ENCODE measurements around the gene TUB. TPM values are rescaled to one million over a fixed set of nuclear protein-coding genes. Genes with fewer than 3 reads are reported as not detected.

Gene TUB
- total and polyA plus RNA-seq, 2 of the 13 experiments (the other 11 are each of a cell fraction or from before 2014, with no cell fraction given) = 4.3 to 5.6 TPM

DNA sequence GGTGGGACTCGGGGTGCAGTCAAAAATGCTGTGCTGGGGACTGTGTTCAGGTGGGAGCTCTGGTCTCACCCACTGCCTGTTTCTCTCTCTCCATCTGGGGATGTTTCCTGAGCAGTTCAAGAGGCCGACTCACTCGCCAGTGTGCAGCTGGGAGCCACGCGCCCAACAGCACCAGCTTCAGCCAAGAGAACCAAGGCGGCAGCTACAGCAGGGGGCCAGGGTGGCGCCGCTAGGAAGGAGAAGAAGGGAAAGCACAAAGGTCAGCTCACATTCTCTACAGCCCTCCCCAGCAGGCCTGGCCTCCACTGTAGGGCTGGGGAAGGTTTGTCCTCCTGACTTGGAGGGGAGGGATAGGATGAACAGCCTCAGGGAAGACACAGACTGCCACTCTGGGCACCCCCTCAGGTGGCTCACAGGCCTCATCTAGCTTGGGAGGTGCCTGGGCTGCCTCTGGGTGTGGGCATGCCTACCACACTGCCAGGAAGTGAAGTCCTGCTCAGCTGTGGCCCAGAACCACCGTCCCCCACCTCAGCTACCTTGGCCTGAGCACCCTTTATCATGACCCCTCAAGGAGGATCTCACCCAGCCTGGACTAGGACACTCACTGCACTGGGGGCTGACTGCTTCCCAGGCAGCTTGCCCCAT, 13.0 kb downstream of the TUB start:
- H2AFZ ChIP-seq (ENCODE audit: low read length) = no peak overlapping the region
- TF ChIP-seq BCL6 (CRISPR knock-in tag; IDR thresholded peaks at IDR 0.05) = no peak
- no peak for TF ChIP-seq ZNF607 (CRISPR knock-in tag; IDR thresholded peaks at IDR 0.05; ENCODE audit: borderline replicate concordance)
- TF ChIP-seq, protein P1, sequence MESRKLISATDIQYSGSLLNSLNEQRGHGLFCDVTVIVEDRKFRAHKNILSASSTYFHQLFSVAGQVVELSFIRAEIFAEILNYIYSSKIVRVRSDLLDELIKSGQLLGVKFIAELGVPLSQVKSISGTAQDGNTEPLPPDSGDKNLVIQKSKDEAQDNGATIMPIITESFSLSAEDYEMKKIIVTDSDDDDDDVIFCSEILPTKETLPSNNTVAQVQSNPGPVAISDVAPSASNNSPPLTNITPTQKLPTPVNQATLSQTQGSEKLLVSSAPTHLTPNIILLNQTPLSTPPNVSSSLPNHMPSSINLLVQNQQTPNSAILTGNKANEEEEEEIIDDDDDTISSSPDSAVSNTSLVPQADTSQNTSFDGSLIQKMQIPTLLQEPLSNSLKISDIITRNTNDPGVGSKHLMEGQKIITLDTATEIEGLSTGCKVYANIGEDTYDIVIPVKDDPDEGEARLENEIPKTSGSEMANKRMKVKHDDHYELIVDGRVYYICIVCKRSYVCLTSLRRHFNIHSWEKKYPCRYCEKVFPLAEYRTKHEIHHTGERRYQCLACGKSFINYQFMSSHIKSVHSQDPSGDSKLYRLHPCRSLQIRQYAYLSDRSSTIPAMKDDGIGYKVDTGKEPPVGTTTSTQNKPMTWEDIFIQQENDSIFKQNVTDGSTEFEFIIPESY (CRISPR knock-in tag; IDR thresholded peaks at IDR 0.05) = peak; percentile 95
- no peak for TF ChIP-seq ZNF766 (CRISPR knock-in tag; IDR thresholded peaks at IDR 0.05; ENCODE audit: borderline replicate concordance)
- TF ChIP-seq ZNF598 (CRISPR knock-in tag; IDR thresholded peaks at IDR 0.05; ENCODE audit: borderline replicate concordance) = no peak
- no peak overlapping the region for H3K4me3 ChIP-seq (replicated peaks in 1 of 3; ENCODE audit: insufficient read depth in 1 of 3, low read depth in 2 of 3, low read length in 3 of 3)
- DNase-seq (ENCODE audit: low spot score) (no peak), ATAC-seq (peak; percentile 16; the same call in 2 of the 3 replicates), FAIRE-seq (no peak)
- ChIA-PET CTCF (ENCODE audit: low intra/inter-chr PET ratio, low total read pairs) (no interaction called here), POLR2A (no interaction called here)
- H3K9ac ChIP-seq (ENCODE audit: insufficient read depth, low read depth, low read length) = no peak overlapping the region
- BruUV-seq (replicated peaks) = no TSS peak
- in situ Hi-C loops (cut with HindIII; ENCODE audit: extremely low pct_ligation_motif_present, low pct_unique_long_range_greater_than_20kb) (loop anchor here (10.0 kb wide), 1 partner anchor 89 kb away; no protein-coding TSS in a partner anchor), intact Hi-C loops (cut with micrococcal nuclease; ENCODE audit: unreplicated experiment) (loop anchor here (10.0 kb wide), 1 partner anchor 199 kb away; no protein-coding TSS in a partner anchor)
- H3K36me3 ChIP-seq (replicated peaks in 1 of 2; ENCODE audit: control insufficient read depth in 1 of 2, insufficient read depth in 2 of 2, low read length in 2 of 2) = peaks cover 0 to 3% of the 10 kb centered on the region in 2 experiments; a peak in 2 of 5 replicates
- H3K27ac ChIP-seq (ENCODE audit: extremely low read length, insufficient read depth, low read length) = no peak overlapping the region
- H3K27me3 ChIP-seq (ENCODE audit: control insufficient read depth in 1 of 2, insufficient read depth in 2 of 2, low read length in 2 of 2) = no peaks in the 10 kb centered on the region
- no peaks in the 10 kb centered on the region for H3K79me2 ChIP-seq (ENCODE audit: insufficient read depth, low read length)
- 77% methylated on average over 7 of the region's 9 CpGs for WGBS (ENCODE audit: low lambda C conversion rate)
- no peaks in the 10 kb centered on the region for H3K9me3 ChIP-seq (ENCODE audit: low read length)
- H3K4me2 ChIP-seq (ENCODE audit: low read depth, low read length) = no peak overlapping the region
- no peaks in the 10 kb centered on the region for H4K20me1 ChIP-seq (ENCODE audit: insufficient read depth, low read length)
- no peaks in the 10 kb centered on the region for H3K4me1 ChIP-seq (ENCODE audit: insufficient read depth, low read length)

DNA sequence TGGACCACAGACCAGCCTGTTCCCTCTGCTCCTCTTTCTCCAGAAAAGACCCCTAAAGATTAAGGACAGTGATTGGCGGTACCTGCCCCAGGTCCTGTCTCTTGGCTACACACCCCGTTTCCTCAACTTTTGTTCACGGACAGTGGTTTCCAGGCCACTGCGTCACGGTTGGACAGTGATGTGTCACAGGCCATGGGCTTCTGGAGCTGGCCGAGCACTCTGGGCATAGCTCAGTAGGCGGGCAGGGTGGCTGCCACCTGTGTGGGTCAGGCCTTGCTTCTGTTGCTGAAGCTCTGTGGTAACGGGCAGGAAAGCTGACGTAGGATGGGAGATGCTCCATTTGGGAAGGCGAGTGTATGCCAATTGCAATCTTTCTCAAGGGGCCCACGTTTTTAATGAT, 13.6 kb downstream of the TUB start:
- no peak overlapping the region for H3K27ac ChIP-seq (ENCODE audit: extremely low read length, insufficient read depth, low read length)
- no peak for TF ChIP-seq ZNF672 (CRISPR knock-in tag; IDR thresholded peaks at IDR 0.05)
- no peak for TF ChIP-seq SMAD9 (CRISPR knock-in tag; IDR thresholded peaks at IDR 0.05)
- TF ChIP-seq KLF12 (CRISPR knock-in tag; IDR thresholded peaks at IDR 0.05; ENCODE audit: borderline replicate concordance) = no peak
- no peak for TF ChIP-seq FOXA1 (IDR thresholded peaks at IDR 0.05)
- no peak for TF ChIP-seq FOXA1 (CRISPR knock-in tag; IDR thresholded peaks at IDR 0.05)
- TF ChIP-seq NKX3-1 (CRISPR knock-in tag; IDR thresholded peaks at IDR 0.05) = no peak
- no peak for TF ChIP-seq KLF16 (CRISPR knock-in tag; IDR thresholded peaks at IDR 0.05)
- no peak for TF ChIP-seq SNRNP70 (IDR thresholded peaks at IDR 0.05; ENCODE audit: low read depth, low read length)
- TF ChIP-seq ZNF292 (CRISPR knock-in tag; IDR thresholded peaks at IDR 0.05; ENCODE audit: borderline replicate concordance, low read depth) = no peak
- TF ChIP-seq, protein P2, sequence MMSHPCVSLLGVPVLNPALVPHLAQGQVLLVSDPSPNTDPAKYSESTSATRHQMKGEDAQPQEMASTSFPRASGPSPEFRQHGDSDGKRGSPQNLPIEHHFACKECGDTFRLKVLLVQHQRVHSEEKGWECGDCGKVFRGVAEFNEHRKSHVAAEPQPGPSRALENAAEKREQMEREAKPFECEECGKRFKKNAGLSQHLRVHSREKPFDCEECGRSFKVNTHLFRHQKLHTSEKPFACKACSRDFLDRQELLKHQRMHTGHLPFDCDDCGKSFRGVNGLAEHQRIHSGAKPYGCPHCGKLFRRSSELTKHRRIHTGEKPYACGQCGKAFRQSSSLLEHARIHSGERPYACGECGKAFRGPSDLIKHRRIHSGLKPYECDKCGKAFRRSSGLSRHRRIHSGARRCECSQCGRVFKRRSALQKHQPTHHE (CRISPR knock-in tag; IDR thresholded peaks at IDR 0.05; ENCODE audit: borderline replicate concordance) = no peak
- no peak for TF ChIP-seq SMARCE1 (IDR thresholded peaks at IDR 0.05; ENCODE audit: borderline replicate concordance)
- TF ChIP-seq GATAD2A (CRISPR knock-in tag; IDR thresholded peaks at IDR 0.05) = no peak

More for the DNA sequence above, 13.6 kb downstream of the TUB start:
- intact Hi-C loops (cut with micrococcal nuclease; ENCODE audit: unreplicated experiment) = loop anchor here (5.0 to 10.0 kb wide), 2 partner anchors 200 to 997 kb away; no protein-coding TSS in a partner anchor
- no peak for FAIRE-seq
- Histone ChIP-seq H2AFZ (ENCODE audit: low read length) (no peak overlapping the region), H3K9ac (ENCODE audit: insufficient read depth, low read depth, low read length) (no peak overlapping the region), H3K36me3 (replicated peaks in 1 of 2; ENCODE audit: control insufficient read depth in 1 of 2, insufficient read depth in 2 of 2, low read length in 2 of 2) (peaks cover 0 to 3% of the 10 kb centered on the region in 2 experiments; a peak in 2 of 5 replicates), H3K9me3 (ENCODE audit: low read length) (no peaks in the 10 kb centered on the region), H3K27me3 (ENCODE audit: control insufficient read depth in 1 of 2, insufficient read depth in 2 of 2, low read length in 2 of 2) (no peaks in the 10 kb centered on the region), H3K79me2 (ENCODE audit: insufficient read depth, low read length) (no peaks in the 10 kb centered on the region), H3K4me2 (ENCODE audit: low read depth, low read length) (no peak overlapping the region), H3K4me1 (ENCODE audit: insufficient read depth, low read length) (no peaks in the 10 kb centered on the region), H3K4me3 (replicated peaks in 1 of 3; ENCODE audit: insufficient read depth in 1 of 3, low read depth in 2 of 3, low read length in 3 of 3) (no peak overlapping the region), H4K20me1 (ENCODE audit: insufficient read depth, low read length) (no peaks in the 10 kb centered on the region)
- no peak for ATAC-seq
- 93% methylated on average over 10 of the region's 11 CpGs for WGBS (ENCODE audit: low lambda C conversion rate)
- ChIA-PET POLR2A (no interaction called here), CTCF (ENCODE audit: low intra/inter-chr PET ratio, low total read pairs) (no interaction called here)
- DNase-seq (ENCODE audit: low spot score) = no peak
- in situ Hi-C loops (cut with HindIII; ENCODE audit: extremely low pct_ligation_motif_present, low pct_unique_long_range_greater_than_20kb) = loop anchor here (5.0 to 10.0 kb wide), 2 partner anchors 62 to 90 kb away; no protein-coding TSS in a partner anchor
- BruUV-seq (replicated peaks) = no TSS peak

Data from HepG2 (cell line).